ENCODE measurements around the gene CNPY1. TPM values are rescaled to one million over a fixed set of nuclear protein-coding genes. Genes with fewer than 3 reads are reported as not detected.

The CNPY1 gene
- total RNA-seq, 2 experiments from 2014 or later = not detected

- Mint-ChIP-seq H3K27me3 (peaks cover 97% of the 10 kb centered on the region), H3K27ac (no peak overlapping the region), H3K4me1 (ENCODE audit: low read depth) (peaks cover 31% of the 10 kb centered on the region), H3K4me3 (no peak overlapping the region), H3K36me3 (ENCODE audit: low read depth) (no peaks in the 10 kb centered on the region), H3K9me3 (peaks cover 3% of the 10 kb centered on the region)
- Histone ChIP-seq H3K9me3 (ENCODE audit: control insufficient read depth in 1 of 2, insufficient read depth in 1 of 2, low read length in 2 of 2) (peaks cover 0 to 11% of the 10 kb centered on the region in 2 experiments), H3K27me3 (ENCODE audit: control insufficient read depth in 1 of 2, insufficient read depth in 2 of 2, low read length in 2 of 2) (peaks cover 64 to 93% of the 10 kb centered on the region in 2 experiments), H3K36me3 (ENCODE audit: insufficient read depth, low read length) (no peaks in the 10 kb centered on the region), H3K4me3 (ENCODE audit: low read length) (no peak overlapping the region), H3K4me1 (ENCODE audit: insufficient read depth, low read length) (peaks cover 14% of the 10 kb centered on the region), H3K27ac (ENCODE audit: low read depth in 1 of 2, low read length in 2 of 2) (no peak overlapping the region)
- POLR2A ChIA-PET = no interaction called here
- TF ChIP-seq, protein P1, sequence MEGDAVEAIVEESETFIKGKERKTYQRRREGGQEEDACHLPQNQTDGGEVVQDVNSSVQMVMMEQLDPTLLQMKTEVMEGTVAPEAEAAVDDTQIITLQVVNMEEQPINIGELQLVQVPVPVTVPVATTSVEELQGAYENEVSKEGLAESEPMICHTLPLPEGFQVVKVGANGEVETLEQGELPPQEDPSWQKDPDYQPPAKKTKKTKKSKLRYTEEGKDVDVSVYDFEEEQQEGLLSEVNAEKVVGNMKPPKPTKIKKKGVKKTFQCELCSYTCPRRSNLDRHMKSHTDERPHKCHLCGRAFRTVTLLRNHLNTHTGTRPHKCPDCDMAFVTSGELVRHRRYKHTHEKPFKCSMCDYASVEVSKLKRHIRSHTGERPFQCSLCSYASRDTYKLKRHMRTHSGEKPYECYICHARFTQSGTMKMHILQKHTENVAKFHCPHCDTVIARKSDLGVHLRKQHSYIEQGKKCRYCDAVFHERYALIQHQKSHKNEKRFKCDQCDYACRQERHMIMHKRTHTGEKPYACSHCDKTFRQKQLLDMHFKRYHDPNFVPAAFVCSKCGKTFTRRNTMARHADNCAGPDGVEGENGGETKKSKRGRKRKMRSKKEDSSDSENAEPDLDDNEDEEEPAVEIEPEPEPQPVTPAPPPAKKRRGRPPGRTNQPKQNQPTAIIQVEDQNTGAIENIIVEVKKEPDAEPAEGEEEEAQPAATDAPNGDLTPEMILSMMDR (IDR thresholded peaks at IDR 0.05) = no peak
- no peak for DNase-seq
- CTCF ChIA-PET = no interaction called here
- intact Hi-C loops (cut with DNase I, micrococcal nuclease) = loop anchor here in 1 of 2 experiments (10.0 kb wide), 1 partner anchor 135 kb away; no protein-coding TSS in a partner anchor
- ATAC-seq (ENCODE audit: poor library complexity) = no peak
Measured at GRCh38 chr7:155509359-155509724, 37.0 kb downstream of the CNPY1 start.

DNA sequence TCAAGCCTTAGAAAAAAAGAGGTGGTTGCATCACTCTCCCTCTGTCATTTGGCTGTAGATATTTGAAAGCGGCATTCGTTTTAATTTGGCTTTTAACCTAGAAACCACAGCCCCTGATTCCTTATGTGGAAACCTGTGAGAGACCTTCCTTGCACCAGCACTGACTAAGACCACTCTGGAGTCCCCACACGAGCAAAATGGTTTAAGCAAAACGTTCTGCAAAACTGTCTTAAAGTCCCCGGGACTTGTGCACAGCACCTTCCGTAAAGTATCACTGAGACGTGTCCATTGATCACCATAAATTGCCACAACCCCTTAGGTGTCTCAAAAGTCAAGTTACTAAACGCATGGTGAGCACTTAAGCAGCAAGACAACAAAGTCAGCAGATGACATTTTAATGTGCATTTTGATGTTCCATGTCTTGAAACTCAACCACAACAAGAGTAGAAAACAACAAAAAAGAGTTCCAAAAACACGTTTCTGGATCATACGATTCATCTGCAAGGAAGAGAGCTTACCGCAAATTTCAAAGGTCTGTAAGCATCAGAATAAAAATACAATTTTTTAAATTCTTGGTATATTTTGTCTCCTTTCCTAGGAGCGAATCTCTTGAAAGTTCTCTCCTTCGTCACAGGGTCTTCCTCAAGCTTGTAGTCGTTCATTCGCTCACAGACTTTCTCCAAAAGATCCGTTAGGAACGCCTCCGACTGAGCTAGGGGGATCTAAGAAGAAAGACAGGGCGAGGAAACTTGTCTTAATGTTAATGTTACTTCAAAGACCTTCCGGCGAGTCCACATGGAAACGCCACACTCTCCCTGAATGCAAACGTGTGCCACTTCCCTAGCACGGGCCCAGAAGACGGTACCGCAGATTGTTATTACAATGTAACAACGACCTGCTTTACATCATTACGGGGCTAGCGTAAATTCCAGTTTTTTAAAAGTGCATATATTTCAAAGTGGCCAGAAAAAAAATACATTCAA lies 37.7 kb downstream of the CNPY1 start:
- peaks cover 97% of the 10 kb centered on the region for H3K27me3 Mint-ChIP-seq
- Histone ChIP-seq H3K9me3 (ENCODE audit: control insufficient read depth in 1 of 2, insufficient read depth in 1 of 2, low read length in 2 of 2) (peaks cover 0 to 11% of the 10 kb centered on the region in 2 experiments), H3K27me3 (ENCODE audit: control insufficient read depth in 1 of 2, insufficient read depth in 2 of 2, low read length in 2 of 2) (peaks cover 60 to 96% of the 10 kb centered on the region in 2 experiments), H3K36me3 (ENCODE audit: insufficient read depth, low read length) (no peaks in the 10 kb centered on the region), H3K4me3 (ENCODE audit: low read length) (no peak overlapping the region), H3K27ac (ENCODE audit: low read depth in 1 of 2, low read length in 2 of 2) (no peak overlapping the region), H3K4me1 (ENCODE audit: insufficient read depth, low read length) (peaks cover 14% of the 10 kb centered on the region)
- H3K9me3 Mint-ChIP-seq = peaks cover 3% of the 10 kb centered on the region
- H3K36me3 Mint-ChIP-seq (ENCODE audit: low read depth) = no peaks in the 10 kb centered on the region
- ChIA-PET POLR2A (no interaction called here), CTCF (no interaction called here)
- no peak overlapping the region for H3K27ac Mint-ChIP-seq
- no peak for DNase-seq
- H3K4me3 Mint-ChIP-seq = no peak overlapping the region
- intact Hi-C loops (cut with DNase I, micrococcal nuclease) = loop anchor here in 1 of 2 experiments (10.0 kb wide), 1 partner anchor 134 kb away; no protein-coding TSS in a partner anchor
- TF ChIP-seq, protein P1 (IDR thresholded peaks at IDR 0.05) = no peak
- peaks cover 31% of the 10 kb centered on the region for H3K4me1 Mint-ChIP-seq (ENCODE audit: low read depth)
- no peak for ATAC-seq (ENCODE audit: poor library complexity)

DNA sequence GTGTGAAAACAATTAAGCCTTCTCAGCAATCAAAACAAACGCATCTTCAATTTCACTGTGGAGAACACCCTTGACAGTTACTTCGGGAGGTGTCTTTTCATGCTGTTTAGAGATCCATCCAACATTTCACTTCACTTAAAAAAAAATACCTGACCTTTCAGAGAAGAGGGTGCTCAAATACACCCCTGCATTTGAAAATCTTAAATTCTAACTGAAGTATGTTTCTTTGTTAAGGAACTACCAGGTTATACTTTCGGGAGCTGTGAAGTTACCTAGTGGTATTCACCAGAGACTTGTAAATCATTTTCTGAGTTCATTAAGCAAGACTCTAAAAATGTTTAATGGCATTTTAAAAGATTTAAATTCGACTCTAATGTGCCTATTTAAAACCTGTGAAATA lies 38.8 kb downstream of the CNPY1 start:
- intact Hi-C loops (cut with DNase I, micrococcal nuclease) = loop anchor here in 1 of 2 experiments (10.0 kb wide), 1 partner anchor 133 kb away; no protein-coding TSS in a partner anchor
- DNase-seq (no peak), ATAC-seq (ENCODE audit: poor library complexity) (no peak)
- Mint-ChIP-seq H3K4me1 (ENCODE audit: low read depth) (peaks cover 31% of the 10 kb centered on the region), H3K36me3 (ENCODE audit: low read depth) (no peaks in the 10 kb centered on the region), H3K4me3 (no peak overlapping the region), H3K9me3 (peaks cover 3% of the 10 kb centered on the region), H3K27ac (no peak overlapping the region), H3K27me3 (peaks cover 97% of the 10 kb centered on the region)
- Histone ChIP-seq H3K27ac (ENCODE audit: low read depth in 1 of 2, low read length in 2 of 2) (no peak overlapping the region), H3K9me3 (ENCODE audit: control insufficient read depth in 1 of 2, insufficient read depth in 1 of 2, low read length in 2 of 2) (peaks cover 0 to 11% of the 10 kb centered on the region in 2 experiments), H3K27me3 (ENCODE audit: control insufficient read depth in 1 of 2, insufficient read depth in 2 of 2, low read length in 2 of 2) (peaks cover 67 to 91% of the 10 kb centered on the region in 2 experiments), H3K36me3 (ENCODE audit: insufficient read depth, low read length) (no peaks in the 10 kb centered on the region), H3K4me1 (ENCODE audit: insufficient read depth, low read length) (peaks cover 14% of the 10 kb centered on the region), H3K4me3 (ENCODE audit: low read length) (no peak overlapping the region)
- TF ChIP-seq, protein P1 (IDR thresholded peaks at IDR 0.05) = no peak
- ChIA-PET CTCF (no interaction called here), POLR2A (no interaction called here)

All from CD4-positive, alpha-beta T cell (primary cell).